ENCODE results near the gene FAM204A.

The FAM204A gene

DNA sequence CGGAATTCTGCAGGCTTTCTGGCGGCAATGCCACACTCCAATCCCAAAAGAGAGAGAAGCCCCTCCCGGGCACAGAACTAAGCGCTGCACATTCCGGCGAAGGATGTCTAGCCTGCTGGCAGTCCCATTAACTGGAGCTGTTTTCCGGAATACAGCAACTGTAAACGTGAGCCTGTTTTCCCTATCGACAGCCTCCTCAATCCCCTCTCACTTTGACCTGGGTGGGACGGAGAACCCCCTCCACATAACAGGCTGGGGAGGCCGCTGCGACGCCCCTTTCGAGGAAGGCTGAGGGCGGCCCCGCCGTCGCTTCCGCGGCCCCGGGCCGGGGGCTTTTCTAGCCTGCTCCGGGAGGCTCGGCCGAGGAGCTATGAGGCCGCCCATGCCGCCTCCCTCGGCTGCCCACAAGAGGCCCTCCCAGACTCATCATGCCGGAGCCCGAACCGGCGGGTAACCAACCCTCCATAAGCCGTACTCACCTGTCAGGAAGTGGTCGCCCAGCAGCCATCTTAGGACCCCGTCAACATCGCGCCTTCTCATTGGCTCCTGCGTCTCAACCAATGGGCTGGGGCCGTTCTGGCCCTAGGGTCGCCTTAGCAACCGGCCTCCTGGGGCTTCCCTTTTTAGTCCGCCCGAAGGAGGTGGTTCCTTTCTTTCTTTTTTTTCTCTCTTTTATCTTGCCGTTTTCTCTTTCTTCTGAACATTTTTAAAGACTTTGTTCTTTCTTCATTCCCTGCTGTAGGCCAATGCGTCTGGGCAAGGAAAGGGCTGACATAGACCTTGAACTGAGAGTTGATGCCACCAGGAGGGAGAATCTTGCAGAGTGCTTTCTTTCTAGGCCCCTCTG lies at the start of gene FAM204A:
TSS of gene FAM204A (minus strand) at position 534 of the 847 bp plus-strand sequence. CDS start 5,909 bp downstream, outside the sequence.
- in situ Hi-C loops (cut with MboI; ENCODE audit: low sequenced_read_pairs), result no loop called here

DNA sequence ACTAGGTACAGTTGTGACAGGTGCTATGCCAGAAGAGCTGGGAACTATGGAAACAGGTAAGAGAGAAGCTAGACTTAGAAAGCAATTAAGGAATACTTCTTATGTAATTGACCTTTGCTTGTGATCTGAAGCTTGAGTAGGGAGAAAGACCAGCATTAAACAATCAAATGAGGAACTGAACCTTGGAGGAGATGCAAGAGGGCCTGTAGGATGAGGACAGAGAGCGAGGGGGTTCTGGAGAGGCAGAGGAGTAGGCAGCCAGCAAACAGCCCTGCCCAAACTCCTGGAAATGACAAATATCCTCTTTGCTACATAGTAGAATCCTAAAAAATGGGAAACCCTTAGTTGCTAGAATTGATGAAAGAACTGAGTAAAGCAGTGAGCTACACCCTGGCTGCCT lies 41.6 kb upstream of the FAM204A start:
- in situ Hi-C loops (cut with MboI; ENCODE audit: low sequenced_read_pairs), result no loop called here

DNA sequence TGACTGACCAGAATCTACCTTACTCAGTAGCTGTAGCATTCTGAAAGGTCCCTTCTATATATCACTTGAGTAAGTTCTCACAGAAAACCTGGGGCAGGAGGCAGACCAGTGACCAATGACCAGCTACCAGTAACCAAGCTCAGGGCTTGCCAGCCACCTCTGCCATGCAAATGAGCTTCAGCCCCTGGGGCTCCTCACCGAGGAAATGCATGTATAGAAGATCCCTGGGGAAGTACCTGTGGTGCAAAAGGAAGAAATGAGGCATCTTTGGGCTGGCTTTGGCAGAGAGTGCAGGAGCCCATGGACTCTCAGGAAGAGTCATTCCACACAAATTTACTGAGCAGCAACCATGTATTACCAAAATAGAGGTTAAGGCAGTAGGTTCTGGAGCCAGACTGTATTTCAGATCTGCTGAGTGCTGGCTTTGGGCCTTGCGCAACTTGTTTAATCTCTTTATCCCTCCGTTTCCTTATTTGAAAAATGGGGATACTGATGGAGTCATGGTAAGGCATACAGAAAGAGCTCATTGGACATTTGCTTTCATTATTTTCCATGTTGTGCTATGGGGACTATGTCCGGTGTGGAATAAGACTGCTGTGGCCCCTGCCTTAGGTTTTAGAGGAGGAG lies 41.1 kb upstream of the FAM204A start:
- in situ Hi-C loops (cut with MboI; ENCODE audit: low sequenced_read_pairs), result no loop called here

DNA sequence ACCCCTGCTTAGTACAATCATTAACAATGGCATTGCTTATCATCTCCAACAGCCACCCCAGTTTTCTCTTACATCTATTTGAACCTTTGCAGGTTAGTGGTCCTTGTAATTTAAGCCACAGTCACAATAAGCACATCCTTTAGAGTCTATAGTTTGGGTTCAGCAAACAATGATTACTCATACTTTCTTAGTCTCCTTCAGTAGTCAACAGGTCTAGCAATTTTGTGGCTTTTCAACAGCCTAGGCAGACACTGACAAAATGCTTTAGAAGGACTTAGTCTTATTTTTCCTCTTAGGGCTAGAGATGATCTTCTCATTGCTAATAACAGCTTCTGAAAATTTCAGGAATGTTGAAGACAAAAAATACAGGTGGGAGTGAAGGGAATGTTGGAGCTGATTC lies 32.3 kb upstream of the FAM204A start:
- in situ Hi-C loops (cut with MboI; ENCODE audit: low sequenced_read_pairs), result no loop called here

DNA sequence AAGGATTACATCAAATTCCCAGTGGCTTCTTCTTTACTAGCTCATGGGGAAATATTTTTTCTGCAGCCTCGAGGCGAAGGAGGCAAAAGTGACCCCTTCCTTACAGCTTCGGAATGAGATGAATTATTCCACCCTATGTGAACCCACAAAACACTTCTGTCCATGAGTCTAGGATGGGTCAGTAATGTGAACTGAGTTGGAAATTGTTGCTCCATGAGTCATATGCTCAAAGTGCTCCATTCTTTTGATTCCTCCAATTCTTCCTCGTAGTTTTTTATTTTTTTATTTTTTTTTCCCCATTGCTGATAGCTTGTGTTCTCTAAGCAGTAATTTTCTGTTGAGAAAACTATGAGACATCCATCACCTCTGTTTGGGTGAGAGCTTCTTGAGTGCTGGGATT lies 31.7 kb upstream of the FAM204A start:
- in situ Hi-C loops (cut with MboI; ENCODE audit: low sequenced_read_pairs), result no loop called here

DNA sequence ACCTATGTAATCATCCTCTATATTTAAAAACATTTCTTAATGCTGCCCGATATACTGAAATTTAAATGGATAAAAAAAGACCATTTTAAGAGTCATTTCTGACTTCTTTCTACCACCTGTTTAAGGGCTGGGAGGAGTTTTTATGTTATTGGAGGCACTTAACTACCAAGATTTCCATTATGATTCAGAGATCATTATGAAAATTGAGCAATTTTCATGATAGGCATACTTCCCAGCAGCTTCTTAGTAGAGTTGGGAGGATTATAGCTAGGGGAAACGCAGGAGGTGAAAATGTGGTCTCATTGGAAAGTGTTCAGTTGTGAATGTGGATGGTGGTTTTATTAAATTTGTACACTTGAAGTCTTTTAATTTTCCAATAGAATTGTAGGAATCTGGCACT lies 28.4 kb upstream of the FAM204A start:
- in situ Hi-C loops (cut with MboI; ENCODE audit: low sequenced_read_pairs), result no loop called here

DNA sequence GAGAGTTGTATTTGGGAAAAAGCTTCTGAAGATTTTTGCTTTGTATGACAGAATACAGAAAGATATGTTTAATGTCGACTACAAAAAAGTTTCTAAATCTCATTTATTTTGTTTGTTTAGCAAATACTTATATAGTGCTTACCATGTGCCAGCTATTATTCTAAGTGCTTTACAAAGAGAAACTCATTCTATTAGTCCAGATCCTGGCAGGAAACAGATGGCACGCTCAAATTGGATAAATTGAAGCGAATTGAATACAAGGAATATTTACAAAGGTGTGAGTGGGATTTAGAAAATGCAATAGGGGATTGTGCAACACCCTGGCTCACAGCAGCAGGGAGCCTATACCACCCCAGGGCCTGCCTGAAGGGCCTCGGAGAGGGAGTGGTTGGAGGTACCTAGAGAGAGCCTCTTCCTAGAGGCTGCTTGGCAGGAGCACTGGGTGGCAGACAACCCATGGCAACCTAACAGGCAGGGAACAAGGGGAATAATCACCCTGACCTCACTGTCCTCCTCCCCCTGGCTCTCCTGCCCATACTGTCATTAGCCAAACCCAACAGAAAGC lies 27.6 kb upstream of the FAM204A start:
- in situ Hi-C loops (cut with MboI; ENCODE audit: low sequenced_read_pairs), result no loop called here

DNA sequence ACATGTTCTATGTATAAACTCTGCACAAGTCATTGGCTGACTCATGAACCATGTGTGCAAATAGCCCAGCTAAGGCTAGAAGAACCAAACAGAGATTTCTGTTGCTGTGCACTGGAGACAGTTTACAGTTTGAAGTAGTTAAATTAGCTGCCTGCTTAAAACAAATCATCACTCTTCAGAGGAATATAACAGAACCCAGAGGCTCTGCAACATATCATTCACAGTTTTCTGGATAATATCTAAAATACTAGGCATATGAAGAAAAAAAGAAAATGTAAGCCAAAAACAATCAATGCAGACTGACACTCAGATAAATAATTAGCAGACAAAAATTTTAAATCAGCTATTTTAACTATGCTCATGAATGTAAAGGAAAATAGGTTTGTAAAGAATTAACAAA lies 23.6 kb upstream of the FAM204A start:
- in situ Hi-C loops (cut with MboI; ENCODE audit: low sequenced_read_pairs), result no loop called here

DNA sequence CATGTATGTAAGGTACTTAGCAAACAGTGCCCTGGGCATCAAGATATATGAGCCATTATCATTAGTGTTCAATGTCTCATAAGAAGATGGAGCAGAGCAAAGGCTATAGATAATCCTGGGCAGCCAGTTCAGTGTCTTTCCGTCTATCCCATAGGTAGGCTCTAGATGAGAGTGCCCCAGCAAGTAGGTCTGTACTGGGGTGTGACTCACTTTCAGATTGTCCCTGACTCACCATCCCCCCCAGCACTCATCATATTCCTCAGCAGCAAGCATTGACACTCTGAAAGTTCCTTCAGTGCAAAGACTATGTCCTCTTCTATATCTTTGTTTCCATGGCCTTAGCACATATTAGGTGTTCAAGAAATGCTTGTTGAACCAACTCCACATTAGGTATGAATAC lies 20.0 kb upstream of the FAM204A start:
- in situ Hi-C loops (cut with MboI; ENCODE audit: low sequenced_read_pairs), result no loop called here

DNA sequence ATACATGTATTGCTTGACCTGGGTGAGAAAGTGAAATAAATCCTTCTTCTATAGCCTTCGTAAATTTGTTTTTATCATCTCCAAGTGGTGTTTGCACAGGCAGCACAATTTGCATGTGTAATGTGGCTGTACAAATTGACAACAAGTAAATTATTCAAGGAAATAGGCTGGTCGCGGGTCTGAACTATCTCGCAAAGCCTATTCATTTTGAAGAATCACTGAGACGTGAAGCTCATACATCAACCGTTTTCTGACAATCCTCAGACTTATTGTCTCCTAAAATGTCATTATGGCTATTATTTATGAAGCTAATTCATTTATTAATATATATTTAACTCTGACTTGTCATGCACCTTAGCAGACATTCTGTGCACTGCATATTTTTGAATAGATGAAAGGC lies 16.2 kb upstream of the FAM204A start:
- in situ Hi-C loops (cut with MboI; ENCODE audit: low sequenced_read_pairs), result no loop called here

DNA sequence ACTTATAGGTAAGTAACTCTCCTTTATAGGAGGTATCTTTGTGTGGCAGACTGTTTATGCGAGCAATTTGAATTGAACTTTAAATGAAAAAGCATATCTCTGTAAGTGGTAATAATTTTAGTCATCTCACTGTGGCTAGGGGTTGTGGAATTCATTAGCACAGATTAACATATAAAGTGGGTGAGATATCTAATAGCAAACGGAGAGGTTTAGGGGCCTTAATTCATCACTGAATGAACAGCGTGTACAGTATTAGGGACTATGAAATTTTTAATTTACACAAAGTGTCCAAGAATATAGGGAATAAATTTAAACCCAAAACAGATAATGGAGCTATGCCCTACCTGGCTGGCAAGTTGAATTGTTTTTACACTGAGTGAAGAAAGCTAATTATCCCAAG lies 15.7 kb upstream of the FAM204A start:
- in situ Hi-C loops (cut with MboI; ENCODE audit: low sequenced_read_pairs), result no loop called here

DNA sequence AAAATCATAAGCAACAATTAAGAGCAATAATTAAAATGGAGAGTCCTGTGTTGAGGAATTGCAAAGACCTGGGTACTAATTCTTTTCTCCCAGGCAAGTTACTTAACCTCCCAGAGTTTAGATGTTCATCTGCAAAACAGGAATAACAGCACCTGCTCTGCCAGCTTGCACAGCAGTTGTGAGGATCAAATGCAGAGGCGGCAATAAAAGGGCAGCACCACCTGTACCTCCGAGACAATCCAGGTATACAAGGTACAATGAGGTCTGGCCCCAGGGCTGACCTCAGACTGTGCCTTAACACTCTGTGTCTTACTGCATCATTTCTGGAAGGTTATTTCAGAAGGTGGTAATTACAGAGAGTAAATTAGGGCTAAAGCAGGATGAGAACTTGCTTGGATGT lies 14.5 kb upstream of the FAM204A start:
- in situ Hi-C loops (cut with MboI; ENCODE audit: low sequenced_read_pairs), result no loop called here

DNA sequence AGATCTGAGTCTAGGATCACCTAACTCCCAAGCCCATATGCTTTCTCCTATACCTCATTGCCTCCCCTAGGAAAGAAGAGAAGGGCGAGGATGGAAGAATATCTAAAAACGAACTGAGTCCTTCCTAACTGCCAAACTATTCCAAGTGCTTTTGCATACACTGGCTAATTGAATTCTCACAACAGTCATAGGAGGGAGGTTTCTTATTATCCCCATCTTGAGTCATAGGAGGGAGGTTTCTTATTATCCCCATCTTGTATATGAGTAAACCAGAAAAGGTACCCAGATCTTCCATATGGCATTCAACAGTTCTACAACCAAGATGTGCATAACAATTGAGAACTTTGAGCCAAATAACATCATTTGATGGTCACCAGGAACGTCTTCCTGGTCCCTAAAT lies 13.1 kb upstream of the FAM204A start:
- in situ Hi-C loops (cut with MboI; ENCODE audit: low sequenced_read_pairs), result no loop called here

DNA sequence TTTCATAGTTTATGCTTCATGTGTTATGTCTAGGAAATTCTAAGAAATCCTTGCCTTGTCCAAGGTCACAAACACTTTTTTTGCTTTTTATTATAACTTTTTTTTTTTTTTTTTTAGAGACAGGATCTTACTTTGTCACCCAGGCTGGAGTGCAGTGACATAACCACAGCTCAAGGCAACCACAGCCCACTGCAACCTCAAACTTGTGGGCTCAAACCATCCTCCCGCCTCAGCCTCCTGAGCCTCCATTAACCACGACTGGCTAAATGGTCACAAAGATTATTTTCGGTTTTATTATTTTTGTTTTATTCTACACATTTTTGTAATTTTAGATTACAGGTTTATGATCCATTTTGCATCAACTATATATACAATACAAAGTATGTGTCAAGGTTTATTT lies 7.1 kb upstream of the FAM204A start:
- in situ Hi-C loops (cut with MboI; ENCODE audit: low sequenced_read_pairs), result no loop called here

DNA sequence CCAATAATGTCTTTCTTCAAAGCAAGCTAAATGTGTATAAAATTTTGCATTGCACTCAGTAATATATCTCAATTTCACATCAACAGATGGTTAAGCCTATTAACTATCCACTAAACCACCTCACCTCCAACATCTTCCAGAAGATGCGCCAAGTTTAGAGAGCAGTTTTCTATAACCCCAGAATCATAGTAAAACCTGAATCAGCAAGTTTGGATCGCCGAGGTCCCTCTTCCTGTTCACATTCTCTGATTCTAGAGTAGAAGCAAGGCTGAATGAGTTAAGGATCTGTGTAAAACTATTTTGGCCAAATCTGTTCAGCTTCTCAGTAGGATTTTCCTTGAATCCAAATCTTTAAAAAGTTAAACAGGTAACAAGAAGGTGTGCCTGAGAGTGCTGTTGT lies 1.4 kb upstream of the FAM204A start:
- in situ Hi-C loops (cut with MboI; ENCODE audit: low sequenced_read_pairs), result no loop called here

DNA sequence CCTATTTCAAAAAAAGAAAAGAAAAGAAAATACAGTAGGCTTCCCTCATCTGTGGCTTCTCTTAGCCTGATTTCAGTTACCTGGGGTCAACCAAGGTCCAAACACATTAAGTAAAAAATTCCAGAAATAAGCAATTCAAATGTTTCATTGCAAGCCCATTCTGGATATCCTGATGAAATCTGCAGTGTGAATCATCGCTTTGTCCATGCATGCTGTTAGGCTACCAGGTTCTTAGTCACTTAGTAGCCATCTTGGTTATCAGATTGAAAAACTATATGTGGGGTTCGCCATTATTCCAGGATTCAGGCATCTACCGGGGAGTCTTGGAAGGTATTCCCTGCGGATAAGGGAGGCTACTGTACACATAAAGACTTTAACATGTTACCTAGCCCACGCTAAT lies 991 bp upstream of the FAM204A start:
- in situ Hi-C loops (cut with MboI; ENCODE audit: low sequenced_read_pairs), result no loop called here

DNA sequence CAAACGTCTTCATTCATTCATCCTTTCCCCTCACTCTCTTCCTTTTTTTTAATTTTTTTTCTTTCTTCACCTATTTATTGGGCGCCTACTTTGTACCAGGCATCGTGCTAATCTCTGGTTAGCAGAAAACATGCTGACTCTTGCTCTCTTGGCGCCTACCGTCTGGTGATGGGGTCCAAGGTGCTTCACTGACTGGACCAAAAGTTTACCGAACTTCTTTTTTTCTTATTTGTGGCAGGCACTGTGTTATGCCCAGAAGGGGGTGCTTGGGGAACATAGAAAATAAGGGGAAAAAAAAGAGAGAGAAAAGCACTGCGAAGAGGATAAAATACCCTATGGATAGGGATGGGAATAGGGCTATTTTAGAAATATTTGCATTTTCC lies 505 bp upstream of the FAM204A start:
- in situ Hi-C loops (cut with MboI; ENCODE audit: low sequenced_read_pairs), result no loop called here

DNA sequence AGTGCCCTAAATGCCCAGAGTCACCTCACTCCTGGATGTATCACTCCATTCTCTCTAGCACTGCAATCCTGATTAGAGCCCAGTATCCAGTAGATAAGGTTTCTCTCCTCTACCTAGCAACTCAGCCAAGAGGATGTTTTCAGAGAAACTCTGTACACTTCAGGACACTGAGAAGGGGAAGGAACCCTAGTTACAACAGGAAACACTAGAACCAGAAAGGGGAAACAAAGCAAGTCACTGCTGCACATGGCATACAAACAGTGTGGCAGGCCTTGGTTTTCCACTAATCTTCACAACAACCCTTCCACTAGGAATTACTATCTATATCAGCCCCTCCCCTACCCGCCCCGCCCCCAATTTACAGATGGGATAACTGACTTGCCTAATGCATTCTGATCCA lies 1.6 kb downstream of the FAM204A start:
- in situ Hi-C loops (cut with MboI; ENCODE audit: low sequenced_read_pairs), result no loop called here

DNA sequence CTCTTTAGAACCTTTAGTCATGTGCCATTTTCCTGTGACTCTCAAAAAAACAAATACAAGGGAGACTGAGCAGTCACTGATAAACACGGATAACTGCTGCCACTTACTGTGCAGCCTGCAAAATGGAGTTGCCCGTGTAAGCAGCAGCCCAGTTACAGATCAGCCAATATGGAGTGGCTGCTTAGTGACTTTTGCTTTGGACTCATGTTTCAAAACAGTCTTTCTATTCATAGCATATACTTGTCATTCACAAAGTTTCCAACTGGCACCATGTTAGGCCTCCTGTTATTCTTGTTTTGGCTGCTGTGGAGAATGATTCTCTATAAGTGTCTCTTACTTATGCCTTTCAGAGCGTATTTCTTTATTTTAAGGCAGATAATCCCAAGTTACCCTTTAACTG lies 3.0 kb downstream of the FAM204A start:
- in situ Hi-C loops (cut with MboI; ENCODE audit: low sequenced_read_pairs), result no loop called here

DNA sequence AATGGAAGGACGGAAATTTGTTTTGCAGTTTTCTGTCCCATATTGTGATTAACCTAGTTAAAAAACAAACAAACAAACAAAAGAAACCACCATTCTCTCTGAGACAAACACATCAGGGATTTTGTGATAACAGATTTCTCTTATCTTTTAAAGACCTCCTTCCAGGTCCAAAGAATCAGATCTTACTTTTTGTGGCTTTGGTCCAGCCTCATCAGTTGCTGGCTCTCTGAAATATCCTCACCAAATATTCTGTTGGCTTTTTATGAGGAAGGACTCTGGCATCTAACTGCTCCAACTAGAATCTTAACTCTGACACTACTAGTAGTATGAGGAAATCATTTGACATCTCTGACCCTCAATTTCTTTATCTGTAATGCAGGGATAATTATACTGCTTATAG lies 4.8 kb downstream of the FAM204A start:
- in situ Hi-C loops (cut with MboI; ENCODE audit: low sequenced_read_pairs), result no loop called here

DNA sequence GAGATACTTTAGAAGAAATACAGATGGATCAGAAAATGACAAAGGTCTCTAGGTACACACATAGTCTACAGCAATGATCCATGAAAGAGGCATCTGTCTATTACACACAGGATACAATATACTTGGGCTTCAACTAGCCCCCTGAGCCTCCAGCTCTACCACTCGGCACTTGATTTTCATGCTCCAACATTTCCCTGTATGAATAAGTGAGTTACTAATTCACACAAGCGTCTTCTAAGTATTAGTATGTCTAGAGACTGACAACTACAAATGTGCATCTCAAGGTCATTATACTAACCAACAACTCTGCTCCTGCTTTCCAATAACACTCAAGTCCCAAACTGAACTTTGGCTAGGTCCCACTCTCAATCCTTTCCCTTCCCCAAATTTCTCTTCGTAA lies 8.3 kb downstream of the FAM204A start:
- in situ Hi-C loops (cut with MboI; ENCODE audit: low sequenced_read_pairs), result no loop called here

DNA sequence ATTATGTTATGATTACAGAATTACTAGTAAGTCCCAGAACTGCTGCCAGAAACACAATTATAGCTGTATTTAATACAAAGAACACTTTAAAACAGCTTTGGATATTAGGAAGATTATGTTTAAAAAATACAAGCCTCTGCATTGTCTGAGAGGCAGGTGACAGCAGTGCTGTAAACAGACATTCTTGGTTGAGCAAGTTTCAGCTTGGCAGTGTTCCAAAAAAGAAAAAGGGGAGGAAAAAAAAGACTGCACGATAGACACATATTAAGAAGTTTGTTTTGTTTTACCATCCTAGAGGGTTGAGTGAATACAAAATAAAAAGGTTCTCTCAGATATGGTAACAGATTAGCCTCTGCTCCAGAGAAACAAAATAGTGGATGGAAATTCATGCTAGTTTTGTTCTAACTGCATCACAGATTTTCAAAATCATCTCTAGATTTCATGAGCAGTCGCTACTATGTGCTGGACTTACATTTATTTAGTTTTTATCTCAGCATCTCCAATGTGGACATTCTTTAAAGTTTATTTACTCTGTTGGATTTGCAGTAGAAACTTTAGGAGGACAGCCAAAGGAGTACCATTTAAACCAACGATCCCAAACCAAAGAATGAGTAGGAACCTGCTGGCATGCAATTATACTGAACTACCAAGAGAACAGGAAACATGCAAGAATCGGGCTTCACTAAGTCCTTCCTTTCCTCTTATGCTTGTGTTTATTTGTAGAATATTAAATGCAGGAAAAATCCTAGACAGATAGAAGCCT lies 9.0 kb downstream of the FAM204A start:
- in situ Hi-C loops (cut with MboI; ENCODE audit: low sequenced_read_pairs), result no loop called here
